H1 (cell line): ENCODE results near the gene HOMER2. TPM values are rescaled to one million over a fixed set of nuclear protein-coding genes. Genes with fewer than 3 reads are reported as not detected.

Experiments
- CTCF ChIA-PET: fragments of 300-600 bp; sonication (Branson Sonifier 250); formaldehyde crosslinking; loops from one replicate; lab custom pipeline; 2021; ENCODE audit not compliant: partially characterized antibody; lab: Charles Lee
- POLR2A ChIA-PET: fragments of 300-600 bp; sonication (Branson Sonifier 250); formaldehyde crosslinking; loops from one replicate; lab custom pipeline; 2021; ENCODE audit warnings: inconsistent platforms; ENCODE audit not compliant: partially characterized antibody; lab: Charles Lee
- DNase-seq, 2 experiments: peaks; one replicate each; pipeline versions ENCODE4 v3.0.0 to v3.0.0-alpha.2; 2010 to 2022; ENCODE audit warnings: low spot score in 2 of 2, low read depth in 1 of 2, mixed read lengths in 1 of 2
- FAIRE-seq: peaks from 2 replicates; lab custom pipeline; 2011; peaks lifted over from hg19 to GRCh38; lab: Jason Lieb, UNC
- H2AFZ ChIP-seq: 2 replicates; pipeline ENCODE4 v1.8.1; 2012; ENCODE audit warnings: low read length, inconsistent platforms
- H2AK5ac ChIP-seq: 2 replicates; pipeline ENCODE4 v1.6.1; 2013; ENCODE audit warnings: low read depth, low read length
- H2BK120ac ChIP-seq: replicated peaks from 2 replicates; pipeline ENCODE3; 2013; ENCODE audit warnings: low read depth, low read length, inconsistent platforms
- H2BK12ac ChIP-seq: 2 replicates; pipeline ENCODE4 v1.6.1; 2013; ENCODE audit warnings: low read depth, low read length
- H2BK15ac ChIP-seq: 2 replicates; pipeline ENCODE4 v1.6.1; 2013; ENCODE audit warnings: low read length
- H2BK20ac ChIP-seq: 2 replicates; pipeline ENCODE4 v1.6.1; 2013; ENCODE audit warnings: low read length
- H2BK5ac ChIP-seq: 2 replicates; pipeline ENCODE4 v1.6.1; 2013; ENCODE audit warnings: low read depth, low read length
- H3K14ac ChIP-seq: 2 replicates; pipeline ENCODE4 v1.6.1; 2013; ENCODE audit warnings: inconsistent platforms; ENCODE audit not compliant: insufficient read length
- H3K18ac ChIP-seq: 2 replicates; pipeline ENCODE4 v1.6.1; 2013; ENCODE audit warnings: low read length; ENCODE audit errors: extremely low read depth
- H3K23ac ChIP-seq: 2 replicates; pipeline ENCODE4 v1.6.1; 2013; ENCODE audit warnings: inconsistent platforms; ENCODE audit not compliant: insufficient read length
- H3K23me2 ChIP-seq: 2 replicates; pipeline ENCODE4 v1.6.1; 2013; ENCODE audit warnings: low read depth, low read length
- H3K27ac ChIP-seq: 2 replicates; pipeline ENCODE4 v1.6.1; 2011; ENCODE audit warnings: low read depth, low read length, inconsistent platforms
- H3K27me3 ChIP-seq, 4 experiments: replicated peaks in 1 of 4; 1 replicate in 1 of 4; 2 replicates in 3 of 4; pipeline versions ENCODE4 v1.6.1 to v1.8.1; 2011 to 2013; ENCODE audit warnings: low read length in 3 of 4, mild to moderate bottlenecking in 3 of 4, inconsistent platforms in 2 of 4, mixed read lengths in 2 of 4, moderate library complexity in 1 of 4; ENCODE audit not compliant: control insufficient read depth in 3 of 4, insufficient read depth in 3 of 4; ENCODE audit errors: extremely low read depth in 1 of 4
- H3K36me3 ChIP-seq, 4 experiments: 2 replicates each; pipeline versions ENCODE4 v1.6.1 to v1.8.1; 2011 to 2013; ENCODE audit warnings: mild to moderate bottlenecking in 4 of 4, low read length in 3 of 4, moderate library complexity in 2 of 4, control low read depth in 1 of 4, inconsistent platforms in 1 of 4; ENCODE audit not compliant: insufficient read depth in 4 of 4, control insufficient read depth in 2 of 4
- H3K4ac ChIP-seq: replicated peaks from 2 replicates; pipeline ENCODE3; 2013; ENCODE audit warnings: low read length, low read depth, mixed read lengths, inconsistent platforms; ENCODE audit not compliant: insufficient read length
- H3K4me1 ChIP-seq, 4 experiments: replicated peaks in 1 of 4; 1 replicate in 1 of 4; 2 replicates in 3 of 4; pipeline versions ENCODE4 v1.6.1 to v1.8.1; 2011 to 2013; ENCODE audit warnings: low read length in 3 of 4, inconsistent platforms in 2 of 4, mixed read lengths in 1 of 4; ENCODE audit not compliant: insufficient read depth in 4 of 4, control insufficient read depth in 3 of 4
- H3K4me2 ChIP-seq, 2 experiments: 2 replicates each; pipeline versions ENCODE4 v1.6.1 to v1.8.1; 2011 to 2013; ENCODE audit warnings: low read depth in 2 of 2, low read length in 2 of 2, control low read depth in 1 of 2, inconsistent platforms in 1 of 2, mild to moderate bottlenecking in 1 of 2; ENCODE audit not compliant: insufficient read depth in 1 of 2
- H3K4me3 ChIP-seq, 4 experiments: fragments of 200-600, 300-600 bp in 1 of 4; sonication (generic), shearing (Covaris generic), sonication (Bioruptor Twin) in 1 of 4; 2 replicates each; pipeline versions ENCODE4 v1.5.1 to v1.8.1; 2011 to 2016; ENCODE audit warnings: low read length in 4 of 4, low read depth in 3 of 4, control low read depth in 2 of 4, inconsistent platforms in 2 of 4, mild to moderate bottlenecking in 2 of 4, mixed read lengths in 1 of 4, moderate library complexity in 1 of 4; ENCODE audit not compliant: insufficient read depth in 2 of 4; ENCODE audit errors: extremely low read depth in 1 of 4
- H3K56ac ChIP-seq: replicated peaks from 2 replicates; pipeline ENCODE3; 2013; ENCODE audit warnings: low read depth, mild to moderate bottlenecking, mixed read lengths, low read length, inconsistent platforms; ENCODE audit not compliant: insufficient read length
- H3K79me1 ChIP-seq: 2 replicates; pipeline ENCODE4 v1.6.1; 2013; ENCODE audit warnings: low read depth, low read length, control low read depth
- H3K79me2 ChIP-seq, 2 experiments: 2 replicates each; pipeline versions ENCODE4 v1.6.1 to v1.8.1; 2012 to 2013; ENCODE audit warnings: low read length in 2 of 2, mild to moderate bottlenecking in 2 of 2, inconsistent platforms in 1 of 2; ENCODE audit not compliant: insufficient read depth in 2 of 2, control insufficient read depth in 1 of 2
- H3K9ac ChIP-seq, 4 experiments: replicated peaks in 1 of 4; 1 replicate in 1 of 4; 2 replicates in 3 of 4; pipeline versions ENCODE4 v1.6.1 to v1.8.1; 2011 to 2013; ENCODE audit warnings: low read depth in 3 of 4, low read length in 3 of 4, control low read depth in 2 of 4, mild to moderate bottlenecking in 2 of 4, moderate library complexity in 2 of 4, inconsistent platforms in 1 of 4; ENCODE audit errors: extremely low read depth in 1 of 4
- H3K9me3 ChIP-seq, 2 experiments: 2 replicates each; pipeline versions ENCODE4 v1.6.1 to v1.8.1; 2012 to 2013; ENCODE audit warnings: mild to moderate bottlenecking in 2 of 2, moderate library complexity in 2 of 2, control low read depth in 1 of 2, inconsistent platforms in 1 of 2, low read depth in 1 of 2, low read length in 1 of 2, mixed read lengths in 1 of 2; ENCODE audit not compliant: insufficient read depth in 2 of 2
- H4K20me1 ChIP-seq, 2 experiments: replicated peaks in 1 of 2; 2 replicates each; pipeline versions ENCODE3 to v1.8.1; 2011 to 2013; ENCODE audit warnings: inconsistent platforms in 2 of 2, low read length in 2 of 2, mild to moderate bottlenecking in 1 of 2; ENCODE audit not compliant: insufficient read depth in 2 of 2, control insufficient read depth in 1 of 2
- H4K5ac ChIP-seq: 2 replicates; pipeline ENCODE4 v1.6.1; 2013; ENCODE audit warnings: low read length, low read depth, mixed read lengths, inconsistent platforms; ENCODE audit not compliant: insufficient read length
- H4K8ac ChIP-seq: 2 replicates; pipeline ENCODE4 v1.8.0; 2013; ENCODE audit warnings: mild to moderate bottlenecking, moderate library complexity, low read length, inconsistent platforms; ENCODE audit not compliant: insufficient read depth; ENCODE audit errors: extremely low read depth
- H4K91ac ChIP-seq: replicated peaks from 2 replicates; pipeline ENCODE3; 2013; ENCODE audit warnings: low read length, mixed read lengths, inconsistent platforms; ENCODE audit not compliant: insufficient read length
- BCL11A ChIP-seq, 2 experiments: IDR thresholded peaks; one replicate each; pipeline ENCODE4 v1.6.1; 2011; ENCODE audit warnings: low read depth in 2 of 2, low read length in 2 of 2, mild to moderate bottlenecking in 2 of 2
- BRCA1 ChIP-seq: IDR thresholded peaks from 2 replicates; pipeline ENCODE4 v1.6.1; 2012; ENCODE audit warnings: low read depth, low read length, improper control_type of control experiment
- CHD2 ChIP-seq: IDR thresholded peaks from 2 replicates; pipeline ENCODE4 v1.6.1; 2012; ENCODE audit warnings: low read length, improper control_type of control experiment
- CTBP2 ChIP-seq: IDR thresholded peaks from 2 replicates; pipeline ENCODE4 v1.7.0; 2011; ENCODE audit warnings: borderline replicate concordance, mild to moderate bottlenecking, moderate library complexity, mixed read lengths, low read length; ENCODE audit not compliant: insufficient read depth, insufficient read length
- KDM5A ChIP-seq: fragments of 200-600 bp; IDR thresholded peaks from 2 replicates; pipeline ENCODE4 v1.7.1; 2012; ENCODE audit warnings: mild to moderate bottlenecking, low read length, inconsistent platforms, mixed read lengths
- RAD21 ChIP-seq, 2 experiments: IDR thresholded peaks in 1 of 2; conservative IDR thresholded peaks in 1 of 2; 2 replicates each; pipeline ENCODE4 v1.6.1; 2011; ENCODE audit warnings: low read depth in 2 of 2, low read length in 2 of 2, improper control_type of control experiment in 1 of 2, inconsistent platforms in 1 of 2, mild to moderate bottlenecking in 1 of 2, moderate library complexity in 1 of 2
- SIX5 ChIP-seq: IDR thresholded peaks from 2 replicates; pipeline ENCODE4 v1.6.1; 2011; ENCODE audit warnings: mild to moderate bottlenecking, low read depth, low read length
- SP4 ChIP-seq: IDR thresholded peaks from 2 replicates; pipeline ENCODE4 v1.6.1; 2012; ENCODE audit warnings: low read length, inconsistent platforms
- SUZ12 ChIP-seq: fragments of 200-600 bp; sonication (generic); IDR thresholded peaks from 2 replicates; pipeline ENCODE4 v1.6.1; 2012; ENCODE audit warnings: mild to moderate bottlenecking, inconsistent platforms, low read length, moderate library complexity, mixed read lengths
- WGBS, 2 experiments: shearing (Covaris generic) in 1 of 2; methylation state at CpG; one replicate each; pipeline versions ENCODE4 v1.1.6 to v1.1.7; 2013 to 2015; ENCODE audit warnings: low lambda C conversion rate in 2 of 2, mixed read lengths in 2 of 2, inconsistent platforms in 1 of 2, low coverage in 1 of 2, missing lambda C conversion rate in 1 of 2; ENCODE audit not compliant: insufficient replicate concordance in 2 of 2, insufficient coverage in 1 of 2, insufficient read length in 1 of 2; ENCODE audit errors: extremely low coverage in 1 of 2, missing lambda C conversion rate in 1 of 2; 5-methylcytosine and 5-hydroxymethylcytosine counted together
- polyA plus RNA-seq, 7 experiments: library from polyadenylated mRNA; depleted of rRNA in 3 of 7; stranded (reverse) in 5 of 7; unstranded in 2 of 7; fragments of >200 nt in 5 of 7; fragments of 200-250 nt in 2 of 7; gene quantifications; 1 replicate in 5 of 7; 2 replicates in 1 of 7; 4 replicates in 1 of 7; pipeline versions ENCODE4 v1.2.1 to v1.2.3, GENCODE V29; 2011 to 2013; ENCODE audit warnings: missing spikeins in 2 of 7, mixed read lengths in 2 of 7
- total RNA-seq: library from RNA; stranded (reverse); fragmentation: NEBNext Ultra II Directional; extraction: Animal tissue kit (Norgen Biotek cat#: 25700); gene quantifications from 2 replicates; pipeline ENCODE4 v1.2.1, GENCODE V29; 2021
- TF ChIP-seq, protein P1 (sequence below): IDR thresholded peaks from 2 replicates; pipeline ENCODE4 v1.6.1; 2011; ENCODE audit warnings: low read depth, mild to moderate bottlenecking, low read length; ENCODE audit not compliant: insufficient read depth
- TF ChIP-seq, protein P2 (sequence below), 3 experiments: IDR thresholded peaks; 1 replicate in 2 of 3; 2 replicates in 1 of 3; pipeline versions ENCODE4 v1.5.1 to v1.6.1; 2011; ENCODE audit warnings: low read length in 3 of 3, mild to moderate bottlenecking in 3 of 3, inconsistent platforms in 2 of 3, low read depth in 1 of 3, moderate library complexity in 1 of 3; ENCODE audit not compliant: insufficient read depth in 1 of 3; ENCODE audit errors: control extremely low read depth in 1 of 3

The HOMER2 gene
- total and polyA plus RNA-seq, 2 of the 8 experiments (the other 6 are each of a cell fraction or from before 2014, with no cell fraction given) = 12.5 to 27.6 TPM

GRCh38 chr15:82846621-82847020, 105.9 kb downstream of the HOMER2 start:
- Histone ChIP-seq H3K79me2 (no peaks in the 10 kb centered on the region), H3K9me3 (no peaks in the 10 kb centered on the region), H4K20me1 (no peaks in the 10 kb centered on the region), H3K79me1 (no peaks in the 10 kb centered on the region), H4K5ac (no peak overlapping the region), H2BK20ac (no peak overlapping the region), H3K14ac (no peak overlapping the region), H3K4me1 (peaks cover 0 to 7% (median 3%) of the 10 kb centered on the region in 4 experiments; a peak in 5 of 7 replicates), H3K4me3 (no peak overlapping the region), H3K56ac (no peak overlapping the region), H3K23ac (no peak overlapping the region), H2BK5ac (no peak overlapping the region), H2AFZ (no peak overlapping the region), H3K23me2 (no peaks in the 10 kb centered on the region; the same call in 1 of the 2 replicates), H3K9ac (no peak overlapping the region), H3K4me2 (no peak overlapping the region), H3K36me3 (no peaks in the 10 kb centered on the region), H3K4ac (no peak overlapping the region), H4K91ac (no peak overlapping the region), H2AK5ac (no peak overlapping the region), H3K18ac (no peak overlapping the region), H4K8ac (no peak overlapping the region), H3K27me3 (no peaks in the 10 kb centered on the region), H3K27ac (no peak overlapping the region), H2BK12ac (no peak overlapping the region), H2BK120ac (no peak overlapping the region), H2BK15ac (no peak overlapping the region)
- WGBS, 2 experiments = 85% methylated on average over 4 of the region's 4 CpGs; no CpG with 5 or more reads in 1 of the 2 experiments
- DNase-seq = peak in 1 of 2 experiments; percentile 16
- ChIA-PET CTCF (interaction anchor here (1.4 to 4.1 kb wide), 3 partner anchors 9 to 164 kb away, joined by 3 to 27 read pairs (median 6); partner anchors contain the start of gene C15orf40), POLR2A (no interaction called here)
- no peak for FAIRE-seq
- TF ChIP-seq SUZ12 (no peak), KDM5A (no peak), SP4 (no peak), SIX5 (no peak), CTBP2 (no peak), BCL11A (IDR thresholded peaks at IDR 0.05; ENCODE audit: low read depth in 2 of 2, low read length in 2 of 2) (no peak), RAD21 (IDR thresholded peaks at IDR 0.05 in 1 of 2, conservative IDR thresholded peaks at IDR 0.05 in 1 of 2; ENCODE audit: low read depth in 2 of 2, low read length in 2 of 2) (no peak), CHD2 (no peak), BRCA1 (no peak)
- TF ChIP-seq, protein P1, sequence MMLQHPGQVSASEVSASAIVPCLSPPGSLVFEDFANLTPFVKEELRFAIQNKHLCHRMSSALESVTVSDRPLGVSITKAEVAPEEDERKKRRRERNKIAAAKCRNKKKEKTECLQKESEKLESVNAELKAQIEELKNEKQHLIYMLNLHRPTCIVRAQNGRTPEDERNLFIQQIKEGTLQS = no peak
- TF ChIP-seq, protein P2, sequence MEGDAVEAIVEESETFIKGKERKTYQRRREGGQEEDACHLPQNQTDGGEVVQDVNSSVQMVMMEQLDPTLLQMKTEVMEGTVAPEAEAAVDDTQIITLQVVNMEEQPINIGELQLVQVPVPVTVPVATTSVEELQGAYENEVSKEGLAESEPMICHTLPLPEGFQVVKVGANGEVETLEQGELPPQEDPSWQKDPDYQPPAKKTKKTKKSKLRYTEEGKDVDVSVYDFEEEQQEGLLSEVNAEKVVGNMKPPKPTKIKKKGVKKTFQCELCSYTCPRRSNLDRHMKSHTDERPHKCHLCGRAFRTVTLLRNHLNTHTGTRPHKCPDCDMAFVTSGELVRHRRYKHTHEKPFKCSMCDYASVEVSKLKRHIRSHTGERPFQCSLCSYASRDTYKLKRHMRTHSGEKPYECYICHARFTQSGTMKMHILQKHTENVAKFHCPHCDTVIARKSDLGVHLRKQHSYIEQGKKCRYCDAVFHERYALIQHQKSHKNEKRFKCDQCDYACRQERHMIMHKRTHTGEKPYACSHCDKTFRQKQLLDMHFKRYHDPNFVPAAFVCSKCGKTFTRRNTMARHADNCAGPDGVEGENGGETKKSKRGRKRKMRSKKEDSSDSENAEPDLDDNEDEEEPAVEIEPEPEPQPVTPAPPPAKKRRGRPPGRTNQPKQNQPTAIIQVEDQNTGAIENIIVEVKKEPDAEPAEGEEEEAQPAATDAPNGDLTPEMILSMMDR (IDR thresholded peaks at IDR 0.05; ENCODE audit: control extremely low read depth in 1 of 3, insufficient read depth in 1 of 3, low read depth in 1 of 3, low read length in 3 of 3) = no peak
